Breast epithelium (tissue), 3 donors: Measurements from ENCODE around the gene SLX1A.

Source experiments
- POLR2A ChIP-seq: fragments of 450-650 bp; IDR thresholded peaks from one replicate; pipeline ENCODE4 v1.6.1; 2016; ENCODE audit warnings: antibody characterized with exemption, mild to moderate bottlenecking, moderate library complexity
- POLR2AphosphoS5 ChIP-seq, 3 donors: sonication (generic); formaldehyde crosslinking; IDR thresholded peaks; one replicate each; pipeline ENCODE4 v1.6.1; 2017; ENCODE audit warnings: antibody characterized with exemption in 3 of 3
- TF ChIP-seq, protein P1 (sequence below), 3 donors: fragments of 450-650 bp; IDR thresholded peaks; one replicate each; pipeline ENCODE4 v1.5.1; 2016 to 2017; ENCODE audit warnings: antibody characterized with exemption in 3 of 3, mild to moderate bottlenecking in 3 of 3, moderate library complexity in 3 of 3

DNA sequence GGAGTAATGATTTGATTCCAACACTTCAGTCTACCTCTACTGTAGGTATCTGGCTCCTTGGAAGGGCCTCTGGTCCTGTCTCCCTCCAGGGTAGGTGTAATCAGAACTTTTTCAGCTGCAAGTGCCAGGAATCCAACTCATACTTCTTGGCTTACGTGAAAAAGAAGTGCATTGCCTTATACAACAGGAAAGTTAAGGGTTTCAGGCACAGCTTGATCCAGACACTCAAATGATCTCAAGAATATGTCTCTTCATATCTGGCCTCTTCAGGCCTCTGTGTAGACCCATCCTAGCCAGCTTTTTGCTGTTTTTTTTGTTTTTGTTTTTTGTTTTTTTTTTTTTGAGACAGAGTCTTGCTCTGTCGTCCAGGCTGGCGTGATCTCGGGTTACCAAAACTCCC is 14.5 kb upstream of the SLX1A start:
- TF ChIP-seq, protein P1, sequence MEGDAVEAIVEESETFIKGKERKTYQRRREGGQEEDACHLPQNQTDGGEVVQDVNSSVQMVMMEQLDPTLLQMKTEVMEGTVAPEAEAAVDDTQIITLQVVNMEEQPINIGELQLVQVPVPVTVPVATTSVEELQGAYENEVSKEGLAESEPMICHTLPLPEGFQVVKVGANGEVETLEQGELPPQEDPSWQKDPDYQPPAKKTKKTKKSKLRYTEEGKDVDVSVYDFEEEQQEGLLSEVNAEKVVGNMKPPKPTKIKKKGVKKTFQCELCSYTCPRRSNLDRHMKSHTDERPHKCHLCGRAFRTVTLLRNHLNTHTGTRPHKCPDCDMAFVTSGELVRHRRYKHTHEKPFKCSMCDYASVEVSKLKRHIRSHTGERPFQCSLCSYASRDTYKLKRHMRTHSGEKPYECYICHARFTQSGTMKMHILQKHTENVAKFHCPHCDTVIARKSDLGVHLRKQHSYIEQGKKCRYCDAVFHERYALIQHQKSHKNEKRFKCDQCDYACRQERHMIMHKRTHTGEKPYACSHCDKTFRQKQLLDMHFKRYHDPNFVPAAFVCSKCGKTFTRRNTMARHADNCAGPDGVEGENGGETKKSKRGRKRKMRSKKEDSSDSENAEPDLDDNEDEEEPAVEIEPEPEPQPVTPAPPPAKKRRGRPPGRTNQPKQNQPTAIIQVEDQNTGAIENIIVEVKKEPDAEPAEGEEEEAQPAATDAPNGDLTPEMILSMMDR (IDR thresholded peaks at IDR 0.05) = no peak
- TF ChIP-seq POLR2AphosphoS5 (IDR thresholded peaks at IDR 0.05) (no peak), POLR2A (no peak)
